GM19023 (cell line): ENCODE measurements around the gene DNASE1L1.

ENCODE experiments used
- ATAC-seq: cut with Tn5 transposase; IDR thresholded peaks from one replicate; pipeline ENCODE4 v1.9.1; 2021; ENCODE audit warnings: mild to moderate bottlenecking, moderate library complexity; ENCODE audit not compliant: unreplicated experiment

Gene DNASE1L1

DNA sequence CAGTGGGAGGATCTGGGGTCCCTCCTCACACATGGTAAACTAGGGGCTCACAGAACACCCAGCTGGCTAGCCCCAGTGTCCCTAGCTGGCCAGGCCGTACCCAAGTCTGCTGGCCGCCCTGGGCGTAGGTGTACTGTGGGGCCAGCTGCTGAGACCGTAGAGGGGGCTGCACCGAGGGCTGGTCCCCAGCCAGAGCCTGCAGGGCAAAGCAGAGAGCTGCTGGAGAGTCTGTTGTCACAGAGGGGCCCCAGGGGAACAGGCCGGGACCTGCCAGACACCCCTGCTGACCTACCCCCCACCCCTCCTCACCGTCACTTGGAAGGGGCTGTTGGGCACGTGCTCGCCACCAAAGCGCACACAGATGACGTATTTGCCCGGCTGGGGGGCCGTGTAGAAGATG lies 54.5 kb downstream of the DNASE1L1 start:
- ATAC-seq, result no peak

DNA sequence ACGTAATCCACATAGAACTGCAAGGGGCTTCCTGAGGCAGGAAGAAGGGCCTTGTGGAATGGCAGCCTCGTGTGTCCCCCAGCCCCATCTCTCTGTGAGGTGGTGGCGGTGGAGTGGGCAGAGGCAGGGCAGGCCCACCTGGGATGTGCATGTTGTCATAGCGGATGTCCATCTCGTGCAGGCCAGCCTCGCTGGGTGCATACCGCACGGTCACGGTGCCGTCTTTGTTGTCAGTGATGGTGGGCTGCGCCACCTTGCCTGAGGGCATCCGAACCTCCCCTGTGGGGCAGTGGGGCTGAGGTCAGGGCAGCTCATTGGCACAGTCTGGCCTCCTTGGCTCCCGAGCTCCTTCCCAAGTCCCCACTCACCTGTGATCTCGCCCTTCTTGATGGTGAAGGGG lies 55.0 kb downstream of the DNASE1L1 start:
- ATAC-seq, result no peak

DNA sequence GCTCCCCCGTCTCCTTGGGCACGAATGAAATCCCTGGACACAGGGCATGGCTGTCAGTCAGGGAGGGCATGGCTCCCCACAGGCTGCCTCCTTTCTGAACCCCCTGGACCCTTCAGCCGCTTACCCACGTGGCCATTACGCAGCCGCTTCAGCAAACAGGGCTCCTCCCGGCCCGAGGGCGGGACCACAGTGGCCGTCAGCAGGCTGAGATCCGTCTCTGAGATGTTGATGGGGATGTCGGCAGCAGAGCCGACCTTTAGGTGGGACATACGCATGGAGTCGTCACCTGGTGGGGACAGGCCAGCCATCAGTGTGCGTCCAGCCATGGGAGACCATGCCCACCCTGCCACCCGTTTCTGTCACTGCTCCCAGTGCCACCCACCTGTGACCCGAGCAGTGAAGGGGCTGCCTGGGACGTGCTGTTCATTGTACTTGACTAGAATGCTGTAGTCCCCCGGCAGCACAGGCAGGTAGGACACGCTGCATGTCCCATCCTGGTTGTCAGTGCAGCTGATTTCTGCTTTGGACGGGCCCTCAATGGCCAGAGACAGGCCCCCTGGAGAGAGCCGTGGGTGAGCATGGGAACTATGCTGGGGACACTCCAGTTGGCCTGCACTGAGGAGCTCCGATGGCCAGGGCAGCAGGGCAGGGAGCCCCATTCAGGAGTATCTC lies 55.7 kb downstream of the DNASE1L1 start:
- ATAC-seq, result no peak

DNA sequence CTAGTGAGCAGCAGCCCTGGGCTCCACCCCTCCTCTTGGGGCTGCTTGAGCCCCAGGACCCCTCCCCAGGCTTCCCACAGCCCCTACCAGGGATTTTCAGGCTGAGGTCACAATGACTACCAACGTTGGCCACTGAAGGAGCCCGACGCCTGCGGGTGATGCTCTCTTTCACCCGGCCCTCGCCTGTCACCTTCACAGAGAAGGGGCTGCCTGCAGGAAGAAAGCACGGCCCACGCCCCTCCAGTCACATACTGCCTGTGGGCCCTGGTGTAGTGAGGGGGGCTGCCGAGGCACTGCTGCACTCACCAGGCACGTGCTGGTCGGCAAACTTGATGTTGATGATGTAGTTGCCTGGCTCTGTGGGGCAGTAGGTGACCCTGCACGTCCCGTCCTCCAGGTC lies 56.6 kb downstream of the DNASE1L1 start:
- ATAC-seq, result no peak

DNA sequence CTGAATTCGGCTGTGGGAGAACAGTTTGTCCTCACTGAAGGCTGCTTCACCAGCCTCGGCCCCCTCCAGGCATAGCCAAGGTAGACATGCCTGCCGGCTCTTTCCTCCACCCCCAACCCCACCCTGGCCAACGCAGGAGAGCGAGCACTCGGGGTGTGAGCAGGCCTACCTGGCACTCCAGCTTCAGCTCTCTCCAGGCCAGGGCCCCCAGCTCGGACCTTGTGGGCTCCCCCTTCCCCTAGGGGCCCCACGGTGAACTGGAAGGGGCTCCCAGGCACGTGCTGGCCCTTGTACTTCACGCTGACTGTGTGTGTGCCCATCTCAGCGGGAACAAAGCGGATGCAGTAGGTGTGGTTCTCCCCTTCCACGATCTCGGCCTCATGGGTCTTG lies 57.0 kb downstream of the DNASE1L1 start:
- ATAC-seq, result no peak
